Cerebellar cortex (tissue), 1 donor: ENCODE results near the gene SH3BP1.
"Not testable (repeated sequence)": the region's sequence is repeated elsewhere in the genome, so short reads cannot be mapped to it uniquely, and the experiment has no call there.

Source experiments
- DNase-seq: peaks from one replicate; pipeline ENCODE4 v3.0.0-alpha.2; 2015; ENCODE audit warnings: low spot score

SH3BP1 gene, protein sequence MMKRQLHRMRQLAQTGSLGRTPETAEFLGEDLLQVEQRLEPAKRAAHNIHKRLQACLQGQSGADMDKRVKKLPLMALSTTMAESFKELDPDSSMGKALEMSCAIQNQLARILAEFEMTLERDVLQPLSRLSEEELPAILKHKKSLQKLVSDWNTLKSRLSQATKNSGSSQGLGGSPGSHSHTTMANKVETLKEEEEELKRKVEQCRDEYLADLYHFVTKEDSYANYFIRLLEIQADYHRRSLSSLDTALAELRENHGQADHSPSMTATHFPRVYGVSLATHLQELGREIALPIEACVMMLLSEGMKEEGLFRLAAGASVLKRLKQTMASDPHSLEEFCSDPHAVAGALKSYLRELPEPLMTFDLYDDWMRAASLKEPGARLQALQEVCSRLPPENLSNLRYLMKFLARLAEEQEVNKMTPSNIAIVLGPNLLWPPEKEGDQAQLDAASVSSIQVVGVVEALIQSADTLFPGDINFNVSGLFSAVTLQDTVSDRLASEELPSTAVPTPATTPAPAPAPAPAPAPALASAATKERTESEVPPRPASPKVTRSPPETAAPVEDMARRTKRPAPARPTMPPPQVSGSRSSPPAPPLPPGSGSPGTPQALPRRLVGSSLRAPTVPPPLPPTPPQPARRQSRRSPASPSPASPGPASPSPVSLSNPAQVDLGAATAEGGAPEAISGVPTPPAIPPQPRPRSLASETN

DNA sequence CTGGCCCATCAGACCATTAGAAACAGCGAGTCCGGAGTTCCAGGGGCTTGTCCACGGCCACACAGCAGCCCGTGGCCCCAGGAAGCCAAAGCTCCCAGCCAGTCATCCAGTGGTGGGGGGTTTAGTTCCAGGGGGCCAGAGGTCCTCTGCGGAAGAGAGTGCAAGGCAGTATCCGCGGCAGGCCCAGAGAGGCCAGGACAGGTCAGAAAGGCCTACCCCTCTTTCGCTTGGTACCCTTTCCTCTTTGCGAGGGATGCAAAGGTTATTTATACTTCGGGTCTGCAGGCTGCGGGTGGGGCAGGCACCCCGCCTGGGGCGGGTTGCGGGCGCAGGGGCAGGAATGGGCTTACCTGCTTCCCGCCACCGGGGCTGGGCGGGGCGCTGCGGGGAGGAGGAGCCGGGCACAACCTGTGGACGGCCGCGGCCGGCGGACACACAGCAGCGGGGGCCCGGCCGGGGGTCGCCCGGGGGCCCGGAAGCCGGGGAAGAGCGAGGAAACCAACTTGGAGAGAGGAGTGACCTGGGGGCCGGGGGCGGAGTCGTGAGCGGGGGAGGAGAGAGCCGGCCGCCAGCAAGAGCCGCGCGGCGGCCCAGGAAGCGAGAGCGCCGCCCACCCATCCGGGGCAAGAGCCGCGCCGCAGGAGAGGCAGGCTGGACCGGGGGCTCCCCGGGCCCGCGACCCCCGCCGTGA lies at the start of gene SH3BP1:
Gene SH3BP1 (plus strand): TSS at position 600 of the 691 bp plus-strand sequence. CDS start 119 bp downstream, outside the sequence.
- no peak for DNase-seq

DNA sequence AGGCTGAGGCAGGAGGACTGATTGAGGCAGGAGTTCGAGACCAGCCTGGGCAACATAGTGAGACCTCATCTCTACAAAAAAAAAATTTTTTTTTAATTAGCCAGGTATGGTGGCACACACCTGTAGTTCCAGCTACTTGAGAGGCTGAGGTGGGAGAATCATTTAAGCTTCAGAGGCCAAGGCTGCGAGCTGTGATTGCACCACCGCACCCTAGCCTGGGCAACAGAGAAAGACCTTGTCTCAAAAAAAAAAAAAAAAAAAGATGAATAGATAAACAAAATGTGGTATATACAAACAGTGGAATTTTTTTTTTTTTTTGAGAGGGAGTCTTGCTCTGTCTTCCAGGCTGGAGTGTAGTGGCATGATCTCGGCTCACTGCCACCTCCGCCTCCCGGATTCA lies 48.4 kb upstream of the SH3BP1 start:
- not testable (repeated sequence) for DNase-seq

DNA sequence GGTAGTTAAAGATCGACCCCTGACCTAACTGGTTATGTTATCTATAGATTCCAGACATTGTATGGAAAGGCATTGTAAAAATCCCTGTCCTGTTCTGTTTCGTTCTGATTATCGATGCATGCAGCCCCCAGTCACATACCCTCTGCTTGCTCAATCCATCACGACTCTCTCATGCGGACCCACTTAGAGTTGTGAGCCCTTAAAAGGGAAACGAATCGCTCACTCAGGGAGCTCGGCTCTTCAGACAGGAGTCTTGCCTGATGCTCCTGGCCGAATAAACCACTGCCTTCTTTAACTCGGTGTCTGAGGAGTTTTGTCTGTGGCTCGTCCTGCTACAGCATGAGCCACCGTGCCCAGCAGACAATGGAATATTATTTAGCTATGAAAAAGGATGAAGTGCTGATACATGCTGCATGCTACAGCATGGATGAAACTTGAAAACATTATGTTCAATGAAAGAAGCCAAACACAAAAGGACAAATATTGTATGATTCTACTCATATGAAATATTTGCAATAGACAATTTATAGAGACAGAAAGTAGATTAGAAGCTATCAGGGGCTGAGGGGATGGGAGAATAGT lies 47.6 kb upstream of the SH3BP1 start:
- DNase-seq: no peak

DNA sequence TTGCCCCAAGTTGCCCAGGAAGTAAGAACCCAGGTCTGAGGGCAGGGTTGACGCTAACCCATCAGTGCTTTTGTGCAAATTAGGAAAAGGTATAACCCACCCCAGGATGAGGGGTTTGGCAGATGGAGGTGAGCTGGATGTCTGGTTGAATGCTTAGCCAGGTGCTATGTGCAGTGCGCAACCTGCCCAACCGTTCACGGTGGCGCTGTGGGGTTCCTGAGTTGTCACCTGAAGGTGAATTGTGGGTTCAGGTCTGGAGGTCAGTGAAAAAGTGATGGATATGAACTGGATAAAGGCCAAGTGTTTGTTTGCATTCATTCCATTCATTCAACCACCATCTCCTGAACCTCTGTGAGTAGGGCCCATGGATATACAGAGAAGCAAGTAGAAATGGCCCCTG lies 45.2 kb upstream of the SH3BP1 start:
- DNase-seq: no peak

DNA sequence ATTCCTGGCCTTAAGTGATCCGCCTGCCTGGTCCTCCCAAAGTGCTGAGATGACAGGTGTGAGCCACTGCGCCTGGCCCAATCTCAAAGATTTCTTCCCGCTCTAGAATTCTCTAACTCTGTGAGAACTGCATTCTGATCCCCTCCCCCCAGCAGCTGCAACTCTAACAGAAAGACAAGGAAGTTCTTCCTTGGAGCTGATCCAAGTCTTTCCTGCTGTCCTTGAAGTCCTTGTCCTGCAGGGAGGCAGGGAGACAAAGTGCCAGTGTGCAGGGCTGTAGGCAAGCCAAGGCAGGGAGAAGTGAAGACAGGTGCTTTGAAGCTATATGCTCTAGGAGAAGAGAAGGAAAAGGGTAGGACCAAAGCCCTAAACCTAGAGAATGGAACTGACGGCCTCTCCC lies 40.3 kb upstream of the SH3BP1 start:
- no peak for DNase-seq

DNA sequence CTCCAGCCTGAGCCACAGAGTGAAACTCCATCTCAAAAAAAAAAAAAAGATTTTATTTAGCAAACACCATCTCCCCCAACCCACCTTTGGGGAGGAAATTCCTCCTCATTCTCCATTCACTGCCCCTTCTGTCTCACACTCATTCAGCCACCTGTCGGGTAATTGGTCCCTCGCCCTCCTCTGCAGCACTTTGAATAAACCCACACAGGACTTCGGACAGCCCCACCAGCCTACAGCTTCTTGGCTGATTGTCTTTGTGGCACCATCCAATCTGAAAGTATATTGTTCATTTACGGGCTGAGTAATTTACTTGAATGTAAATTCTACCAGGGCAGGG lies 38.3 kb upstream of the SH3BP1 start:
- DNase-seq: no peak

DNA sequence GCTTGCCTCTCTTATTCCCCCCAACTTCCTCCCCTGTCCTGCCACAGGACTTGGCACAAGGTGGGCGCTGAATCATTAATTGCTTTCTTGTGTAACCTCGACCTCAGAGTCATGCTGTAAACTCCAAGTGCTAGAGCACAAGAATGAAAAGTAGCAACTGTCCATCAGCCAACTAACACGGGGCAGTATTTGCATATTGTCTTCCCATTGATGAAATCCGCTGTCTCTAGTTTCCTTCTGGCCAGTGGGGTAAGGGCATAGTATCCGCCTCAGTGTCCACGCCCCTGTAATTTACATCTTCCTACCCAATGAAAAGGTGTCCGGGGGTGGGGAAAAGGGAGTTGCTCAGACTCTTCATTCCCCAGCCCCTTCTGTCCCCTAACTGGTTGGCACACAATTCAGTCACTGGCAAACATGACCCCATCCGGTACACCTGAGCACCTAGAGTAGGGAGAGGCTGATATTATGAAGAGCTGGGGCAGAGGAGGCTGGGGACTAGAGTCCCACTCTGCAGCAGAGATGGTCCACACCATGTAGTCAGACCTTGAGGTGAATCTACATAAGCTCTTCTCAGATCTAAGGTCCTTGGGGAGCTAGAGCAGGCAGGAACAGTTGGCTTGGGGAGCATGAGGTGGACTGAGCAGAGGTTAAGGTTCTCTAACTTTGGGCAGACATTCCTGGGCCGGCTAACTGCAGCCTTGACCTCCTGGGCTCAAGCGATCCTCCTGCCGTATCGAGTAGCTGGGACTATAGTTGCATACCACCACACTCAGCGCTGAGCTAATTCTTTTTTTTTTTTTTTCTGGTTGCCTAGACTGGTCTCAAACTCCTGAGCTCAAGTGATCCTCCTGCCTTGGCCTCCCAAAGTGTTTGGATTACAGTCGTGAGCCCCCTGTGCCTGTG lies 37.7 kb upstream of the SH3BP1 start:
- peak; percentile 84 for DNase-seq

DNA sequence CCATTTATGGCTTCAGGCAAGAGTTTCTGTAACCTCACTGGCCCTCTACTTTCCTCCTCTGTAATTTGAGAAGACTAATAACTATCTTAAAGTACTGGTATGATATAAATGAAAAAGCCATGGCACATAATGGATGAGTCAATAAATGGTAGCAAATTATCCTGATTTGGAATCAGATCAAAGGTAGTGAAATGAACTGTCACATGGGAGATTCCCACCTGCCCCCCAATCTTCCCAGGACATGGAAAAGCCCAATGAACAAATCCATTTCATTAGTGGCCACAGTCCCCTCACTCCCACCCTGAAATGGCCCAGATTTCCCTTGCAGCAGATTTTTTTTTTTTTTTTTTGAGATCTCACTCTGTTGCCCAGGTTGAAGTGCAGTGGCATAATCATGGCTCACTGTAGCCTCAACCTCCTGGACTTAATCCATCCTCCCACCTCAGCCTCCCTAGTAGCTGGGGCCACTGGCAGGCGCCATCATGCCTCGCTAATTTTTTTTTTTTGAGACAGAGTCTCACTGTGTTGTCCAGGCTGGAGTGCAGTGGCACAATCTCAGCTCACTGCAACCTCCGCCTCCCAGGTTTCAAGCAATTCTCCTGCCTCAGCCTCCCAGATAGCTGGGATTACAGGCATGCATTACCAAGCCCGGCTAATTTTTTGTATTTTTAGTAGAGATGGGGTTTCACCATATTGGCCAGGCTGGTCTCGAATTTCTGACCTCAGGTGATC lies 36.8 kb upstream of the SH3BP1 start:
- not testable (repeated sequence) for DNase-seq

DNA sequence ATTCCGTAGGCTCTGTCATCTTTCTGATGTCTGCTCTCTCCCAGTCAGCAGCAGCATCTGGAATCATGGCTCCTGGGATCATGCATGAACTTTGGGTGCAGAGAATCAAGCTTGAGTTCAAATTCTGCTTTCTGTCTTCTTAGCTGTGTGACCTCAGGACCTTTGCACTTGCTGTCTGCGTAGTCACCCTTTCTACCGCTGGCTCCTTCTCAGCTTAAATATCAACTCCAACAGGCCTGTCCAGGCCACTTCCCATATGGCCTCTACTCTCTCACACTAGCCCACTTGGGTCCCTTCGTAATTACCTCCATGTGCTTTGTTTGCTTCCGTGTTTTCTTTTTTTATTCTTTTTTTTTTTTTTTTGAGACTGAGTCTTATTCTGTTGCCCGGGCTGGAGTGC lies 35.4 kb upstream of the SH3BP1 start:
- no peak for DNase-seq

DNA sequence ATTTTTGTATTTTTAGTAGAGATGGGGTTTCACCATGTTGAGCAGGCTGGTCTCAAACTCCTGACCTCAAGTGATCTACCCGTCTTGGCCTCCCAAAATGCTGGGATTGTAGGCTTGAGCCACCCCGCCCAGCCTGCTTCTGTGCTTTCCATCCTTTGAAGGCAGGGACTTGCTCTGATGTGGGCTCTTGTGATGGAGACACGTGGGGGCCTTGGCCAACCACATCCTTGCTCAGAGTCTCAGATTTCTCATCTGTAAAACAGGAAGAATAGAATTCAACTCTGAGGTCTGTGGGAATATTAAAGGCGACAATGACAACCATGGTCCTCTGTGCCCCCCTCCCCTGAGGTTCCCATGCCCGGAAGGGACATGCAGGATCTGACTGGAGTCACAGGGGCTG lies 34.6 kb upstream of the SH3BP1 start:
- no peak for DNase-seq

DNA sequence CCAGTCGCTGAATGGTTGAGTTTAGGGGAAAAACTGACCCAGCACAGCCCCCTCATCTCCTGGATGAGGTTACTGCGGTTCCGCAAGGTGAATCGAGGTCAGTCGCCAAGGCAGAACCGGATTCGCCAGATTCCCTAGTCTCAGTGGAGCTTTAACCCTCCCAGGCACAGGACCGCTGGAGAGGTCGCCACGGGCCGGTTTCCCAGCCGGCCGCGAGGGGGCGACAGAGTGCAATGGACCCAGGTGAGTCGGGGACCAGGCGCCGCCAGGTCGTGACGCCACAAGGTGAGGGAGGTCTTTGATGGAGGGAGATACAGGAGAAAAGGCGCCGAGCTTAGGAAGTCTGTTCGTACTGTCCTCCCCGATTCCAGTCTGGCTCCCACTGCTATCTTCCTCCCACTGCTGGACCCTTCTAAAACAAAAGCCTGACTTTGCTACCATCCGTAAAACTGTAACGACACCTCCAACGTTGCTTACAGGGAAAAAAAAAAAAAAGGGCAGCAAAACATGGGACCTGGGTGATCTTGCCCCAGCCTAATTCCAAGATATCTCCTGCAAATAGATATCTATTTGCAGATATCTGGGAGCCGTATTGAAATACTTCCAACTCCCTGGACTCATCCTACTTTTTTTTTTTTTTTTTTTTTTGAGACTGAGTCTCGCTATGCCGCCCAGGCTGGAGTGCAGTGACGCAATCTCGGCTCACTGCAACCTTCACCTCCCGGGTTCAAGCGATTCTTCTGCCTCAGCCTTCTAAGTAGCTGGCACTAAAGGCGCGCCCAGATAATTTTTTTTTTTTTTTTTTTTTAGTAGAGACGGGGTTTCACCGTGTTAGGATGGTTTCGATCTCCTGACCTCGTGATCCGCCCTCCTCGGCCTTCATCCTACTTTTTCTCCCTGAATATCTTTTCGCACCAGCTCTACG lies 32.2 kb upstream of the SH3BP1 start:
- DNase-seq: peak; percentile 92

DNA sequence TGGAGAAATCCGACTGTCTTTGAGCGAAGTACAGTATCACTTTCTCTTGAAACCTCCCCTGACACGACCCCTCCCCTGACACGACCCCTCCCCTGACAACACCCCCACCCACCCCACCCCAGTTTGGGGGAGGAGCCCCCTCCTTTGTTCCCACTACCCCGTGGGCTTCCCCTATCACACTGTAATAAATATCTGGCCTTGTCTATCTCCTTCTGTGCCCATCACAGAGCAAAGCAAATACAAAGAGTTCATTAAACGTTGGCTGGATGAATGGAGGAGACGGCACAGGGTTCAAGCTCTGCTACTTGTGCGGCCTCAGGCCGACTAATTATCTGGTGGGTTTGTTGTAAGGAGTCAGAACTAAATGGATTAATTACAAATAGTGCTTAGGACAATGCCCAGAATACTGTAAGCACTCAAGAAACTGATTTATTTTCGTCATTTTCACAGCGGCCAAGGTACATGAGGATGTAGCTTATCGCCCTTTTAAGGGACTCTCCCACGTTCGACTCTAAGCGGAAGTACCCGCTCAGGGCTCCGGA lies 31.5 kb upstream of the SH3BP1 start:
- no peak for DNase-seq

DNA sequence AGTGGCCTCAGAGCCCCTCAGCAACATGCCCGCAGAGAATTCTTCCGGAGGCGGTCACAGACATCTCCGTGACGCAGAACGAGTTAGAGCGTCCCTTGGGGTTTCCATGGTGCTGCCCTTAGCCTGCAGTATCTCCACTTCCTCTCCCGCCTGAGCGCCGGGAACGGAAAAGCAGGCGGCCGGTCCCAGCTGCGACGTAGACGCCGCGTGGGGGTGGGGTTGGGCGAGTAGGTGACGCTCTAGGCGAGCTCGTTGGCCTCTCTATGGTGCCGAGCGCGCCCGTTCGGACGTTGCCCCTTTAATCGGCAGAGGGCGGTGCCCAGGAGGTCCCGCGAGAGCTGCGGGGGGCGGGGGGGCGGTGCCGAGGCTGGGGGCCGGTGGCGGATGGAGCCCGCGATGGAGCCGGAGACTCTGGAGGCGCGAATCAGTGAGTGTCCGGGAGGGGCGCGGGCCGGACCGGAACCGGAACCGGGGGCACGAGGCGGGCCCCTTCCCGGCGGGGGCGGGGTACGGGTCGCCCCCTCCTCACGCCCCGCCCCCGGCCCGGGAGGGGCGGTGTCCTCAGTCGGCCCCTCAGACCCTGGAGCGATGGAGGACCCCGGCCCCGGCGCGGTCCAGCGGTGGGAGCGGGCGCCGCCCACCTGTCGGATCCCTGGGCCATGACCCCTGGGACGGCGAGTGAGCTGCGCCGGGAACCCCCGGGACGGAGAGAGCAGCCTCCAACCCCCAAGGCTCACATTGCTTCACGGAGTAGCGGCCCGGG lies 30.8 kb upstream of the SH3BP1 start, which contains the start of gene GGA1:
Gene GGA1 (plus strand): TSS at position 358 of the 763 bp plus-strand sequence. CDS start 27 bp downstream, at position 385.
- peak; percentile 99 for DNase-seq

DNA sequence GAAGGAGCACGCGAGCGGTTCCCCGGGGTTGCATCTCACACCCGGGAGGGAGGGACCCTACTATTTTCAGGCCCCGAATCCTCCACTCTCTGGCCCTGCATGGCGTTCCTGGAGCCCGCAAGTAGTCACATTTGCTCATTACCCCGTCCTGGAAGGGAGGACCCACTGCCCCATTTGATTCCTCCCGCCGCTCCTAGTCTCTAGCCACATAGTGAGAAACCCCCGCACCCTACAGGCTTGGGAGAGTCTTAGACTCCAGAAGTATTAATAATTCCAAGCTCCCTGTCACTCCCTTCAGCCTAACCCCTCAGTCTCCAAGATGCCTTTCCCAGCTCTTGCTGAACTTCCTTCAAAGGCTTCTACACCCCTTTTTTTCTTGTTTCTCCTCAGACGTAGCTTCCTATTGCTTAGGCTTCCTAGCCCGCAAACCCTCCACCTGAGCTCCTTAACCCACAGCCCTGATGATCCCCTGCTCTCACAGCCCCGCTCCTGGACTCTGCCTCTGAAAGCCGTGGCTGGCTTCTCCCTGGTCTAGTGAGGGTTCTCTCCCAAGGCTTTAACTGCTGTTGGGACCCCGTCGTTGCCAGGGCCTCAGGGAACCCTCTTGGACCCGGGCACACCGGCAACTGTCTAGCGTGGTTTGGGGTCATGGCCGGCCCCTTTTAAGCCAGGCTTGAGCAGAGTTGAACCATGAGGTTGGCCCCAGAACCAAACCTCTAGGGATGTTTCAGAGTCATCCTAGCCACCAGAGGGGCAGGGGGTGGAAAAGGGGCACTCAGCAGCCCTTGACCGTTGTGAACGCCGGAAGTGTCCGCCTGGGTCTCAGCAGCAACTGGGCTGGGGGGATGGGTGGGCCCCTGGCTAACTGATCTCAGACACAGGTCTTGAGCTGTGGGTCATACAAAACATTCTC lies 30.0 kb upstream of the SH3BP1 start:
- no peak for DNase-seq

DNA sequence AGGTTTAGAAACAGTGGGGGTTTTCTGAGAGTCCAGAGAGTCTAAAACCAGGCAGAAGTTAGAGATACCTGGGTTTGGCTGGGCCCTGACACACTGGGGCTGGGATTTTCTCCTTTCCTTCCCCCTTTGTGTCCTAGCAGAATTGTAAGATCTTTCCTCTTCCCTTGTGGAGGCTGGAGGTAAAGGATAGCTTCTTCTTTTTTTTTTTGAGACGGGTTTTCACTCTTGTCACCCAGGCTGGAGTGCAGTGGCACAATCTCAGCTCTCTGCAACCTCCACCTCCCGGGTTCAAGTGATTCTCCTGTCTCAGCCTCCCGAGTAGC lies 29.4 kb upstream of the SH3BP1 start:
- DNase-seq: not testable (repeated sequence)

DNA sequence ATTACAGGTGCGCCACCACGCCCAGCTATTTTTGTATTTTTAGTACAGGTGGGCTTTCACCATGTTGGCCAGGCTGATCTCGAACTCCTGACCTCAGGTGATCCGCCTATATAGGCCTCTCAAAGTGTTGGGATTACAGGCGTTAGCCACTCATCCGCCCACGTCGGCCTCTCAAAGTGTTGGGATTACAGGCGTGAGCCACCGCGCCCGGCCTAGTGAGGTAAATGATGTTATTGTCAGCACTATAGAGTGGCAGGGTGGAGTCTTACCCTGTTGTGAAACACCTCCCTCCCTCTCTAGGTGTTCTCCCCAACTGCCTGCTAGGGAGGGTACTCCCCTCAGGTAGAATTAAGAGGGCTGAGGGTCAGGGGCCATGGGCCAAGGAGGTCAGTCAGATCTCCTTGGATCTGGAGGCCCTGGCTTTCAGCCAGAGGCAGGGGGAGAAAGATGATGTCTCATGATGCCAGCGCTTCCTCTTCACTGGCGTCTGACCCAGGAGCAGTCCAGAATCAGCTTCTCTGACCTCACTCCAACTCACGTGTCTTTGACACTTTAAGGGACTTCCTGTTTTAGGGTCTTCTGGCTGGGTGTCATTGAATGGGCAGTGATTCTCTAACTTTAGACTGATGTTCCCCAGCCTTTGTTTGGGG lies 28.9 kb upstream of the SH3BP1 start:
- no peak for DNase-seq

DNA sequence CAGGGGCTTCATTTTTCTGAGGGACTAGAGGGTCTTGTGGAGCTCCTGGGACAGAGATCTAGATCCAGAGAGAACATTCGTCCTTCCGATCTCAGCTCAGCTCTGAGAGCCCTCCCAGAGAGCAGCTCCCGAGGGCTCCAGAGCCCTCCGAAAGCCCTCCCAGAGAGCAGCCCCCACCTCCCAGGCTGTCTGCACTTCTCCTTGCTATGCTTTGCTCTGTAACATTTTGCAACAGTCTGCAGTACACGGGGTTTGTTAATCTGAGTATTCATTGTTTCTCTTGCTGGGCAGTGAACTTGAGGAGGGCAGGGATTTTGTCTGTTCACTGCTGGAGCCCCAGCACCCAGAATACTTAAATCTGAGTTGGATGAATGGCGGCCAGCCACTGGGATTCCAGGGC lies 28.3 kb upstream of the SH3BP1 start:
- DNase-seq: no peak
